Measurements from ENCODE around the gene PROM1. TPM values are rescaled to one million over a fixed set of nuclear protein-coding genes. Genes with fewer than 3 reads are reported as not detected.
A peak's percentile ranks its signal among the peaks of the same experiment; 100 is the strongest.

The PROM1 gene
- total and polyA plus RNA-seq, 2 of the 8 experiments (the other 6 are each of a cell fraction or from before 2014, with no cell fraction given), result 36.0 to 59.7 TPM

DNA sequence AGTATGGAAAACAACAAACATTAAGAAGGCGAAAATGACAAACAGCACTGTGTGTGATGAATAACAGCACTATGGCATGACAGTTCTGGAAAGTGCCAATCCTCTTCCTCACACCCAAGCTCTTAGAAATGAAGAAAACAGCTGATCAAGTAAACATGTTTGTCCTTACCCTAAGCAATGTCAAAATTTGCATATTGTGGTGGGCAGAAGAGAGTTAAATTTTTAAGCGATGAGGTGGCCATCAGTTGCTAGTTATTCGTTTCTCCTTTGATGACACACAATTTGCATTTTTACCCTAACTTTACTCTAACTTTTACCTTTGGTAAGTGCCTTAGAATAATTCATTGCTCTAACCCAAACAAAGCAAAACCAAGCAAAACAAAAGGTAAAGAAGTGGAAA lies 8.8 kb downstream of the PROM1 start:
- 85% methylated on average over 3 of the region's 3 CpGs; no CpG with 5 or more reads in 1 of the 2 experiments for WGBS, 2 experiments (ENCODE audit: extremely low coverage in 1 of 2, insufficient coverage in 1 of 2, insufficient read length in 1 of 2, insufficient replicate concordance in 2 of 2, low coverage in 1 of 2, low lambda C conversion rate in 2 of 2, missing lambda C conversion rate in 1 of 2)
- CTCF ChIA-PET (ENCODE audit: partially characterized antibody), result no interaction called here
- TF ChIP-seq BACH1 (IDR thresholded peaks at IDR 0.05; ENCODE audit: low read length) (no peak), RFX5 (IDR thresholded peaks at IDR 0.05; ENCODE audit: borderline replicate concordance, low read depth, low read length) (no peak), KDM4A (IDR thresholded peaks at IDR 0.05; ENCODE audit: low read depth, low read length, severe bottlenecking) (no peak), SRF (IDR thresholded peaks at IDR 0.05; ENCODE audit: low read depth, low read length) (no peak), JUN (IDR thresholded peaks at IDR 0.05; ENCODE audit: low read depth, low read length) (no peak), TAF1 (IDR thresholded peaks at IDR 0.05; ENCODE audit: low read depth, low read length) (no peak), YY1 (IDR thresholded peaks at IDR 0.05; ENCODE audit: low read depth, low read length) (no peak), BRCA1 (IDR thresholded peaks at IDR 0.05; ENCODE audit: low read depth, low read length) (no peak), EP300 (IDR thresholded peaks at IDR 0.05; ENCODE audit: borderline replicate concordance in 1 of 2, low read depth in 2 of 2, low read length in 2 of 2) (no peak), GTF2F1 (IDR thresholded peaks at IDR 0.05; ENCODE audit: borderline replicate concordance, low read depth, low read length) (no peak), EZH2 (IDR thresholded peaks at IDR 0.05; ENCODE audit: low read depth, low read length, severe bottlenecking) (no peak), SIRT6 (IDR thresholded peaks at IDR 0.05; ENCODE audit: low read length) (no peak), TAF7 (optimal IDR thresholded peaks at IDR 0.05; ENCODE audit: borderline replicate concordance, low read depth, low read length) (no peak), TCF12 (IDR thresholded peaks at IDR 0.05; ENCODE audit: low read depth, low read length) (no peak)

More for the DNA sequence above, 8.8 kb downstream of the PROM1 start:
- Histone ChIP-seq H4K8ac (ENCODE audit: extremely low read depth, insufficient read depth, low read length) (no peak overlapping the region), H3K4me3 (ENCODE audit: extremely low read depth in 1 of 4, insufficient read depth in 2 of 4, low read depth in 3 of 4, low read length in 4 of 4) (no peak overlapping the region), H2BK20ac (ENCODE audit: low read length) (no peak overlapping the region), H3K79me1 (ENCODE audit: low read depth, low read length) (peaks cover 13% of the 10 kb centered on the region), H4K20me1 (replicated peaks in 1 of 2; ENCODE audit: control insufficient read depth in 1 of 2, insufficient read depth in 2 of 2, low read length in 2 of 2) (peaks cover 2 to 11% of the 10 kb centered on the region in 2 experiments), H2BK5ac (ENCODE audit: low read depth, low read length) (no peak overlapping the region), H2AK5ac (ENCODE audit: low read depth, low read length) (no peak overlapping the region), H2AFZ (ENCODE audit: low read length) (no peak overlapping the region), H3K23ac (ENCODE audit: insufficient read length) (no peak overlapping the region), H3K4me2 (ENCODE audit: insufficient read depth in 1 of 2, low read depth in 2 of 2, low read length in 2 of 2) (no peak overlapping the region), H3K18ac (ENCODE audit: extremely low read depth, low read length) (no peak overlapping the region), H2BK12ac (ENCODE audit: low read depth, low read length) (no peak overlapping the region), H4K5ac (ENCODE audit: insufficient read length, low read depth, low read length) (no peak overlapping the region), H3K27me3 (replicated peaks in 1 of 4; ENCODE audit: control insufficient read depth in 3 of 4, extremely low read depth in 1 of 4, insufficient read depth in 3 of 4, low read length in 3 of 4) (0 out of 7 replicates have a peak, but pooled peaks cover 0 to 2% (median 0%) of the 10 kb centered on the region in 4 experiments), H3K9me3 (ENCODE audit: insufficient read depth in 2 of 2, low read depth in 1 of 2, low read length in 1 of 2) (no peaks in the 10 kb centered on the region), H3K4me1 (replicated peaks in 1 of 4; ENCODE audit: control insufficient read depth in 3 of 4, insufficient read depth in 4 of 4, low read length in 3 of 4) (peaks cover 2 to 22% (median 4%) of the 10 kb centered on the region in 4 experiments; a peak in 6 of 7 replicates), H3K79me2 (ENCODE audit: control insufficient read depth in 1 of 2, insufficient read depth in 2 of 2, low read length in 2 of 2) (peaks cover 6 to 88% of the 10 kb centered on the region in 2 experiments), H3K56ac (replicated peaks; ENCODE audit: insufficient read length, low read depth, low read length) (no peak overlapping the region), H3K27ac (ENCODE audit: low read depth, low read length) (no peak overlapping the region), H3K4ac (replicated peaks; ENCODE audit: insufficient read length, low read depth, low read length) (no peak overlapping the region), H3K23me2 (ENCODE audit: low read depth, low read length) (no peaks in the 10 kb centered on the region), H3K36me3 (ENCODE audit: control insufficient read depth in 2 of 4, insufficient read depth in 4 of 4, low read length in 3 of 4) (peaks cover 0 to 33% (median 14%) of the 10 kb centered on the region in 4 experiments; a peak in 7 of 8 replicates), H4K91ac (replicated peaks; ENCODE audit: insufficient read length, low read length) (no peak overlapping the region), H3K14ac (ENCODE audit: insufficient read length) (no peak overlapping the region), H2BK120ac (replicated peaks; ENCODE audit: low read depth, low read length) (no peak overlapping the region), H2BK15ac (ENCODE audit: low read length) (no peak overlapping the region), H3K9ac (replicated peaks in 1 of 4; ENCODE audit: extremely low read depth in 1 of 4, low read depth in 3 of 4, low read length in 3 of 4) (no peak overlapping the region; a peak in 1 of 7 replicates)
- no peak for DNase-seq (ENCODE audit: low read depth in 1 of 2, low spot score in 2 of 2)
- POLR2A ChIA-PET (ENCODE audit: partially characterized antibody), result interaction anchor here (0.7 to 1.8 kb wide), 2 partner anchors 8 to 9 kb away, joined by 3 to 5 read pairs; partner anchors contain the start of gene PROM1
- peak; percentile 48 for FAIRE-seq

Measured in H1 (cell line).